Neural crest cell (in vitro differentiated cells): Measurements from ENCODE around the gene PRKCE. TPM values are rescaled to one million over a fixed set of nuclear protein-coding genes. Genes with fewer than 3 reads are reported as not detected.

ENCODE experiments used
- DNase-seq: peaks from one replicate; pipeline ENCODE4 v3.0.0; 2021; ENCODE audit warnings: low read depth, mixed read lengths, low spot score
- H3K27ac Mint-ChIP-seq: one replicate; pipeline ENCODE4 v1.8.0; 2021; ENCODE audit warnings: mild to moderate bottlenecking, mixed read lengths; ENCODE audit not compliant: unreplicated experiment
- H3K27me3 Mint-ChIP-seq: 2 replicates; pipeline ENCODE4 v1.8.0; 2021; ENCODE audit warnings: low read depth, mild to moderate bottlenecking, mixed read lengths
- H3K36me3 Mint-ChIP-seq: 2 replicates; pipeline ENCODE4 v1.8.0; 2021; ENCODE audit warnings: low read depth, mild to moderate bottlenecking, mixed read lengths
- H3K4me1 Mint-ChIP-seq: 2 replicates; pipeline ENCODE4 v1.8.0; 2021; ENCODE audit warnings: mixed read lengths
- H3K4me3 Mint-ChIP-seq: one replicate; pipeline ENCODE4 v1.8.0; 2021; ENCODE audit warnings: mild to moderate bottlenecking, mixed read lengths
- H3K9me3 Mint-ChIP-seq: 2 replicates; pipeline ENCODE4 v1.8.0; 2021; ENCODE audit warnings: mixed read lengths
- total RNA-seq: library from RNA; stranded (reverse); gene quantifications from 2 replicates; pipeline ENCODE4 v1.2.1, GENCODE V29; 2021
- TF ChIP-seq, protein P1 (sequence below): fragments of 200-600 bp; sonication (generic); conservative IDR thresholded peaks from 2 replicates; pipeline ENCODE4 v1.5.0; 2021; ENCODE audit warnings: antibody characterized with exemption, mild to moderate bottlenecking

PRKCE gene
- total RNA-seq, 1 donor from 2014 or later = 15.6 TPM

- Mint-ChIP-seq H3K36me3 (peaks cover 22% of the 10 kb centered on the region), H3K27ac (no peak overlapping the region), H3K4me1 (no peaks in the 10 kb centered on the region), H3K27me3 (no peaks in the 10 kb centered on the region), H3K9me3 (peaks cover 7% of the 10 kb centered on the region), H3K4me3 (no peak overlapping the region)
- TF ChIP-seq, protein P1, sequence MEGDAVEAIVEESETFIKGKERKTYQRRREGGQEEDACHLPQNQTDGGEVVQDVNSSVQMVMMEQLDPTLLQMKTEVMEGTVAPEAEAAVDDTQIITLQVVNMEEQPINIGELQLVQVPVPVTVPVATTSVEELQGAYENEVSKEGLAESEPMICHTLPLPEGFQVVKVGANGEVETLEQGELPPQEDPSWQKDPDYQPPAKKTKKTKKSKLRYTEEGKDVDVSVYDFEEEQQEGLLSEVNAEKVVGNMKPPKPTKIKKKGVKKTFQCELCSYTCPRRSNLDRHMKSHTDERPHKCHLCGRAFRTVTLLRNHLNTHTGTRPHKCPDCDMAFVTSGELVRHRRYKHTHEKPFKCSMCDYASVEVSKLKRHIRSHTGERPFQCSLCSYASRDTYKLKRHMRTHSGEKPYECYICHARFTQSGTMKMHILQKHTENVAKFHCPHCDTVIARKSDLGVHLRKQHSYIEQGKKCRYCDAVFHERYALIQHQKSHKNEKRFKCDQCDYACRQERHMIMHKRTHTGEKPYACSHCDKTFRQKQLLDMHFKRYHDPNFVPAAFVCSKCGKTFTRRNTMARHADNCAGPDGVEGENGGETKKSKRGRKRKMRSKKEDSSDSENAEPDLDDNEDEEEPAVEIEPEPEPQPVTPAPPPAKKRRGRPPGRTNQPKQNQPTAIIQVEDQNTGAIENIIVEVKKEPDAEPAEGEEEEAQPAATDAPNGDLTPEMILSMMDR = no peak
- DNase-seq = no peak
These were observed 446.4 kb downstream of the PRKCE start for GRCh38 chr2:46097714-46098480.

DNA sequence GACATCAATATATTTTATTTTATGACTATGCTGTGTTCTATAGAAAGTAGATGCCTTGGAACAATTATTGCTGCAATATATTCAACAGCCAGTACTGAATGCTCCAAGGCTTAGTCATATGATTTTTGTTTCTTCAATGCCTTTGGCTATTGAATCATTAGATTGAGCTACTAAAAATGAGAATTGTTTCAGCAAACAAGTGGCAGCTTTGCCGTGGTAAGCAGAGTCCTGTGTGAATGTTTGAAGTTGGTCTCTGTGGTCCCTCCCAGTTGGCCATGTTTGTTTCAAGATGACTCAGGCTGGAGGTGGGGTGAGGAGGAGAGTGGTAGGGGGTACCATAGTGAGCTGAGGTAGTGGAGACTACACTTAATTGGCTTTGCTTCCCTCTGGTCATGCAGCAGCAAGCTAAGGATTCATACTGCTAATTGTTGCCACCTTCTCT lies 447.2 kb downstream of the PRKCE start:
- peaks cover 25% of the 10 kb centered on the region for H3K36me3 Mint-ChIP-seq
- TF ChIP-seq, protein P1 = no peak
- peaks cover 10% of the 10 kb centered on the region for H3K9me3 Mint-ChIP-seq
- no peak for DNase-seq
- H3K27ac Mint-ChIP-seq = no peak overlapping the region
- no peak overlapping the region for H3K4me3 Mint-ChIP-seq
- H3K27me3 Mint-ChIP-seq = no peaks in the 10 kb centered on the region
- no peaks in the 10 kb centered on the region for H3K4me1 Mint-ChIP-seq

GRCh38 chr2:46101557-46102220 lies 450.2 kb downstream of the PRKCE start:
- Mint-ChIP-seq H3K36me3 (peaks cover 24% of the 10 kb centered on the region), H3K27ac (no peak overlapping the region), H3K4me3 (no peak overlapping the region), H3K4me1 (no peaks in the 10 kb centered on the region), H3K27me3 (no peaks in the 10 kb centered on the region), H3K9me3 (peaks cover 12% of the 10 kb centered on the region)
- no peak for DNase-seq
- TF ChIP-seq, protein P1 = no peak

DNA sequence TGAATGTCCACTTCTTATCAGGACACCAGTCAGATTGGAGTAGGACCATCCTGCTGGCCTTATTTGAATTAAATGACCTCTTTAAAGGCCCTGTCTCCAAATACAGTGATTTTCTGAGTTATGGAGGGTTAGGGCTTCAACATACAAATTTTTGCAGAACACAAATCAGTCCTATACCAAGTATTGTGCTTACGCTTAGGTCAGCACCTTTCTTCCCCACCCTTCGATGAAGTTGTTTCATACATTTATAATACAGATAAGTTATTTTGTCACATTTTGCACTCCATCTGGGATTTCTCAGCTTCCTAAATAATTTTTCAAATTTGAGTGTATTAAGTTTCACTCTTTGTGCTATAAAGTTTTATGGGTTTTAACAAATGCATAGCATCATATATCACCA lies 455.2 kb downstream of the PRKCE start:
- Mint-ChIP-seq H3K4me3 (no peak overlapping the region), H3K4me1 (no peaks in the 10 kb centered on the region), H3K27ac (no peak overlapping the region), H3K9me3 (peaks cover 15% of the 10 kb centered on the region), H3K36me3 (peaks cover 23% of the 10 kb centered on the region), H3K27me3 (no peaks in the 10 kb centered on the region)
- TF ChIP-seq, protein P1 = no peak
- no peak for DNase-seq

DNA sequence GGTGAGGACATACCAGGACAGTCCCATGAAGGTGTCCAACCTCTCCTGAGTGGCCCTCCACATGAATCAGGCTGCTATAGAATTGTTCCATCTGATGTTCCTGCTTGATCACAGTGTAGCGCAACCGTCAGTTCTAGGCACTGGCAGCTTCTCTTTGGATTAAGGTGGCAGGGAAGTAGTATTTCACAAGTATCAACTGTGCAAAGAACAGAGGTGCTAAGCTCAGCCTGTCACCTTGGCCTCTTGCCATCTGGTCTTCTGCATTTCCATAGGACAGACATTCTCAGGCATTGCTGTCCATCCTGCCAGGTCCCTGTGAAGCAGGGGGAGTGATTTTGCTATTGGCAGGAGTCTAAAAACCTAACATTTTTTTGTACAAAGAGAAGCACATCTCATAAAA lies 463.5 kb downstream of the PRKCE start:
- Mint-ChIP-seq H3K36me3 (peaks cover 1% of the 10 kb centered on the region), H3K4me1 (no peaks in the 10 kb centered on the region), H3K9me3 (peaks cover 12% of the 10 kb centered on the region), H3K27me3 (no peaks in the 10 kb centered on the region), H3K27ac (no peak overlapping the region), H3K4me3 (no peak overlapping the region)
- TF ChIP-seq, protein P1 = no peak
- DNase-seq = no peak
